Prostate gland (tissue), 2 donors: Measurements from ENCODE around the gene PHKA1.

Experiments
- POLR2A ChIP-seq: fragments of 450-650 bp; IDR thresholded peaks from one replicate; pipeline ENCODE4 v1.6.1; 2016; ENCODE audit warnings: antibody characterized with exemption, mild to moderate bottlenecking
- TF ChIP-seq, protein P1 (sequence below), 4 experiments: fragments of 200-600 bp in 2 of 4; fragments of 450-650 bp in 2 of 4; sonication (generic) in 2 of 4; IDR thresholded peaks; 1 replicate in 3 of 4; 2 replicates in 1 of 4; pipeline ENCODE4 v1.5.1; 2016 to 2019; ENCODE audit warnings: antibody characterized with exemption in 4 of 4, mild to moderate bottlenecking in 2 of 4, moderate library complexity in 2 of 4

DNA sequence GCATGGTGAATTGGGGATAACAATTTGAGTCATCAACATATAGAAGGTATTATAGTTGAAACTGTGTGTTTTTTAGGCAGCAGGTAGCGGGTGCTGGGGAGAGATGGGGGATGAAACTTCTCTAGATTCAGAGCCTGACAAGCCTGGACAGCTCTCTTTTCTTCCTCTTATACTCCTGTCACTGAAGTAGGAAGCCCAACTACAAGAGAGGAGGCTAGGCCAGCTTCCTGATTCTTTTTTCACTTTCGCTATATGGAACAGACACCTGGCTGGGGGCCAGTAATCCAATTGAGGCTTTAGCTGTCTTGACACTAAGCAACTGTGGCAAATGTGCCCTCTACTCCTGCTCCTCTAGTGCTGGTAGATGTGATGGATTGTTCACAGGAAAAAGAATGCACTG lies 69.2 kb downstream of the PHKA1 start:
- TF ChIP-seq, protein P1, sequence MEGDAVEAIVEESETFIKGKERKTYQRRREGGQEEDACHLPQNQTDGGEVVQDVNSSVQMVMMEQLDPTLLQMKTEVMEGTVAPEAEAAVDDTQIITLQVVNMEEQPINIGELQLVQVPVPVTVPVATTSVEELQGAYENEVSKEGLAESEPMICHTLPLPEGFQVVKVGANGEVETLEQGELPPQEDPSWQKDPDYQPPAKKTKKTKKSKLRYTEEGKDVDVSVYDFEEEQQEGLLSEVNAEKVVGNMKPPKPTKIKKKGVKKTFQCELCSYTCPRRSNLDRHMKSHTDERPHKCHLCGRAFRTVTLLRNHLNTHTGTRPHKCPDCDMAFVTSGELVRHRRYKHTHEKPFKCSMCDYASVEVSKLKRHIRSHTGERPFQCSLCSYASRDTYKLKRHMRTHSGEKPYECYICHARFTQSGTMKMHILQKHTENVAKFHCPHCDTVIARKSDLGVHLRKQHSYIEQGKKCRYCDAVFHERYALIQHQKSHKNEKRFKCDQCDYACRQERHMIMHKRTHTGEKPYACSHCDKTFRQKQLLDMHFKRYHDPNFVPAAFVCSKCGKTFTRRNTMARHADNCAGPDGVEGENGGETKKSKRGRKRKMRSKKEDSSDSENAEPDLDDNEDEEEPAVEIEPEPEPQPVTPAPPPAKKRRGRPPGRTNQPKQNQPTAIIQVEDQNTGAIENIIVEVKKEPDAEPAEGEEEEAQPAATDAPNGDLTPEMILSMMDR (IDR thresholded peaks at IDR 0.05), result no peak
- TF ChIP-seq POLR2A, result no peak
